IMR-90 (cell line): Measurements from ENCODE around the gene APOBEC3F. TPM values are rescaled to one million over a fixed set of nuclear protein-coding genes. Genes with fewer than 3 reads are reported as not detected.
"Not testable (repeated sequence)": the region's sequence is repeated elsewhere in the genome, so short reads cannot be mapped to it uniquely, and the experiment has no call there.

ENCODE experiments used
- ATAC-seq: fragments of 200-7000 bp; cut with Tn5 transposase; 2 replicates; pipeline ENCODE4 v1.9.1; 2020; ENCODE audit warnings: low read depth, mild to moderate bottlenecking, moderate library complexity
- BruUV-seq: library from RNA; stranded (reverse); fragments of 400-500 nt; replicated peaks from 2 replicates; lab custom pipeline; 2021; lab: Mats Ljungman, UMichigan
- CTCF ChIA-PET: fragments of 300-600 bp; formaldehyde crosslinking; extraction: SDS; loops from one replicate; lab custom pipeline; 2021; ENCODE audit warnings: antibody characterized with exemption; lab: Yijun Ruan, JAX
- POLR2A ChIA-PET: fragments of 300-600 bp; sonication (Branson Sonifier 250); formaldehyde crosslinking; loops from one replicate; lab custom pipeline; 2022; ENCODE audit warnings: antibody characterized with exemption; ENCODE audit not compliant: unreplicated experiment; lab: Charles Lee
- DNase-seq: peaks from one replicate; pipeline ENCODE4 v3.0.0; 2013
- H2AFZ ChIP-seq: replicated peaks from 2 replicates; pipeline ENCODE3; 2013; ENCODE audit warnings: low read length, mild to moderate bottlenecking; ENCODE audit not compliant: poor library complexity
- H2AK5ac ChIP-seq: 2 replicates; pipeline ENCODE4 v1.6.1; 2013; ENCODE audit warnings: low read depth, low read length, inconsistent platforms
- H2AK9ac ChIP-seq: replicated peaks from 2 replicates; pipeline ENCODE3; 2013; ENCODE audit warnings: mild to moderate bottlenecking, low read depth, low read length, moderate library complexity; ENCODE audit not compliant: poor library complexity
- H2BK120ac ChIP-seq: 2 replicates; pipeline ENCODE4 v1.6.1; 2013; ENCODE audit warnings: low read depth, low read length, inconsistent platforms
- H2BK15ac ChIP-seq: 3 replicates; pipeline ENCODE4 v1.6.1; 2013; ENCODE audit warnings: low read depth, low read length, inconsistent platforms
- H2BK20ac ChIP-seq: 2 replicates; pipeline ENCODE4 v1.6.1; 2013; ENCODE audit warnings: low read depth, mild to moderate bottlenecking, inconsistent platforms, low read length, moderate library complexity
- H2BK5ac ChIP-seq: 2 replicates; pipeline ENCODE4 v1.6.1; 2013; ENCODE audit warnings: mild to moderate bottlenecking, low read depth, low read length, inconsistent platforms; ENCODE audit not compliant: poor library complexity, severe bottlenecking
- H3K14ac ChIP-seq: replicated peaks from 2 replicates; pipeline ENCODE4 v1.6.1; 2013; ENCODE audit warnings: low read depth, low read length, inconsistent platforms
- H3K18ac ChIP-seq: 2 replicates; pipeline ENCODE4 v1.6.1; 2013; ENCODE audit warnings: low read depth, low read length, control low read depth
- H3K23ac ChIP-seq: 2 replicates; pipeline ENCODE4 v1.6.1; 2013; ENCODE audit warnings: low read depth, low read length, inconsistent platforms
- H3K27ac ChIP-seq: 2 replicates; pipeline ENCODE4 v1.5.1; 2013; ENCODE audit warnings: mild to moderate bottlenecking, control low read depth, low read length; ENCODE audit not compliant: insufficient read depth
- H3K27me3 ChIP-seq: 2 replicates; pipeline ENCODE4 v1.6.1; 2013; ENCODE audit warnings: low read length; ENCODE audit not compliant: control insufficient read depth, insufficient read depth
- H3K36me3 ChIP-seq: 2 replicates; pipeline ENCODE4 v1.6.1; 2013; ENCODE audit warnings: low read length, mixed read lengths; ENCODE audit not compliant: control insufficient read depth, insufficient read depth
- H3K4ac ChIP-seq: 2 replicates; pipeline ENCODE4 v1.6.1; 2013; ENCODE audit warnings: low read depth, low read length, inconsistent platforms
- H3K4me1 ChIP-seq: 2 replicates; pipeline ENCODE4 v1.6.1; 2013; ENCODE audit warnings: low read length, mixed read lengths; ENCODE audit not compliant: control insufficient read depth, insufficient read depth
- H3K4me2 ChIP-seq: 2 replicates; pipeline ENCODE4 v1.6.1; 2013; ENCODE audit warnings: low read depth, mild to moderate bottlenecking, control low read depth, low read length, moderate library complexity
- H3K4me3 ChIP-seq: 2 replicates; pipeline ENCODE4 v1.5.1; 2013; ENCODE audit warnings: low read depth, mild to moderate bottlenecking, control low read depth, low read length, moderate library complexity; ENCODE audit not compliant: insufficient read depth
- H3K56ac ChIP-seq: 2 replicates; pipeline ENCODE4 v1.6.1; 2013; ENCODE audit warnings: low read length, inconsistent platforms; ENCODE audit not compliant: insufficient read depth; ENCODE audit errors: extremely low read depth
- H3K79me1 ChIP-seq, 2 experiments: 2 replicates each; pipeline ENCODE4 v1.6.1; 2013; ENCODE audit warnings: low read length in 2 of 2, inconsistent platforms in 1 of 2, low read depth in 1 of 2
- H3K9ac ChIP-seq: 2 replicates; pipeline ENCODE4 v1.6.1; 2013; ENCODE audit warnings: low read depth, low read length, control low read depth
- H3K9me1 ChIP-seq: 2 replicates; pipeline ENCODE4 v1.6.1; 2013; ENCODE audit warnings: low read length, inconsistent platforms; ENCODE audit not compliant: insufficient read depth
- H3K9me3 ChIP-seq: 2 replicates; pipeline ENCODE4 v1.6.1; 2013; ENCODE audit warnings: low read length; ENCODE audit not compliant: control insufficient read depth, insufficient read depth
- H4K20me1 ChIP-seq: 2 replicates; pipeline ENCODE4 v1.6.1; 2013; ENCODE audit warnings: low read length, inconsistent platforms; ENCODE audit not compliant: insufficient read depth
- H4K5ac ChIP-seq: 2 replicates; pipeline ENCODE4 v1.6.1; 2013; ENCODE audit warnings: mild to moderate bottlenecking, low read depth, low read length, control low read depth
- H4K8ac ChIP-seq, 2 experiments: 2 replicates each; pipeline ENCODE4 v1.6.1; 2013; ENCODE audit warnings: low read depth in 2 of 2, low read length in 2 of 2, control low read depth in 1 of 2, inconsistent platforms in 1 of 2
- H4K91ac ChIP-seq: 2 replicates; pipeline ENCODE4 v1.6.1; 2013; ENCODE audit warnings: low read depth, low read length, inconsistent platforms; ENCODE audit not compliant: insufficient read depth
- WGBS, 2 experiments: methylation state at CpG; one replicate each; pipeline versions ENCODE4 v1.1.5 to v1.1.7; 2013; ENCODE audit warnings: missing lambda C conversion rate in 2 of 2; ENCODE audit not compliant: insufficient read length in 1 of 2; ENCODE audit errors: extremely low coverage in 2 of 2; 5-methylcytosine and 5-hydroxymethylcytosine counted together
- dilution Hi-C: fragments of 300-500 bp; cut with HindIII; formaldehyde crosslinking; loops from one replicate; pipeline ENCODE4 v1.14.3; 2018; ENCODE audit warnings: low sequenced_read_pairs; ENCODE audit not compliant: unreplicated experiment
- in situ Hi-C: fragments of 300-500 bp; cut with MboI; formaldehyde crosslinking; loops from 3 replicates; pipeline ENCODE4 v1.14.3; 2019; ENCODE audit warnings: low sequenced_read_pairs, inconsistent platforms, mixed read lengths
- intact Hi-C: fragments of 100-400 bp; cut with micrococcal nuclease; formaldehyde crosslinking; loops from 2 replicates; pipeline ENCODE4 v1.10.0; 2022
- polyA plus RNA-seq, 3 experiments: library from polyadenylated mRNA; depleted of rRNA; stranded (reverse); fragments of >200 nt; gene quantifications; 2 replicates each; pipeline ENCODE4 v1.2.3, GENCODE V29; 2012; ENCODE audit warnings: low replicate concordance in 1 of 3
- total RNA-seq: library from RNA; depleted of rRNA; stranded (reverse); fragments of >200 nt; gene quantifications from 2 replicates; pipeline ENCODE4 v1.2.3, GENCODE V29; 2012

The APOBEC3F gene
- total and polyA plus RNA-seq, 2 of the 4 experiments (the other 2 are of a cell fraction) = 3.4 to 8.3 TPM

DNA sequence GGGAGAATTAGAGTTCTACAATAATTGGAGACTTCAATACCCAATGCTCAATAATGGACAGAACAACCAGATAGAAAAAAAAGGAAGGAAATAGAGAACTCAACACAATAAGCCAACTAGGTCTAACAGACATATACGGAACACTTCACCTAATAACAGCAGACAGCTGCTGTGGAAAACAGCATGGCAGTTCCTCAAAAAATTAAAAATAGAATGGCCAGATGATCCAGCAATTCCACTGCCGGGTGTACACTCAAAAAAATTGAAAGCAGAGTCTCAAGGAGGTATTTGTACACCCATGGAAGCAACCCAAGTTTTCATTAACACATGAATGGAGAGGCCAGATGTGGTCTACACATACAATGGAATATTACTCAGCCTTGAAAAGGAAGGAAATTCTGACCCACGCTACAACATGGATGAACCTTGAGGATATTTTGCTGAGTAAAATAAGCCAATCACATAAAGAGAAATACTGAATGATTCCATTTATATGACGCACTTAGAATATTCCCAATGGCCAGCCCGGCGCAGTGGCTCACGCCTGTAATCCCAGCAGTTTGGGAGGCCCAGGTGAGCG, 32.3 kb upstream of the APOBEC3F start:
- POLR2A ChIA-PET, H4K5ac ChIP-seq, H3K9me1 ChIP-seq, H3K79me1 ChIP-seq, ATAC-seq, DNase-seq, H3K9ac ChIP-seq, H4K91ac ChIP-seq, H3K23ac ChIP-seq, H2AK5ac ChIP-seq, dilution Hi-C loops, H2BK15ac ChIP-seq, H3K4me3 ChIP-seq, H3K56ac ChIP-seq, H4K8ac ChIP-seq, H3K14ac ChIP-seq, H3K27ac ChIP-seq, H4K20me1 ChIP-seq, H3K4me2 ChIP-seq, H3K36me3 ChIP-seq, H3K27me3 ChIP-seq, BruUV-seq, H3K18ac ChIP-seq, H3K9me3 ChIP-seq, H3K4ac ChIP-seq, H2BK20ac ChIP-seq, H3K4me1 ChIP-seq, H2BK120ac ChIP-seq, H2BK5ac ChIP-seq, H2AFZ ChIP-seq, H2AK9ac ChIP-seq: not testable (repeated sequence)
- WGBS, 2 experiments = 83% methylated on average over 1 of the region's 8 CpGs; no CpG with 5 or more reads in 1 of the 2 experiments
- in situ Hi-C loops = loop anchor here (10.0 kb wide), 2 partner anchors 244 to 306 kb away; partner anchors contain the start of gene RPL3
- intact Hi-C loops = loop anchor here (10.0 kb wide), 1 partner anchor 306 kb away; the partner anchor contains the start of gene RPL3
- CTCF ChIA-PET = interaction anchor here (0.7 to 1.1 kb wide), 3 partner anchors 37 to 257 kb away, joined by 3 to 4 read pairs (median 4); no protein-coding TSS in a partner anchor
